ENCODE measurements around the gene DPP6. TPM values are rescaled to one million over a fixed set of nuclear protein-coding genes. Genes with fewer than 3 reads are reported as not detected.
"Not testable (repeated sequence)": the region's sequence is repeated elsewhere in the genome, so short reads cannot be mapped to it uniquely, and the experiment has no call there.

Gene DPP6
- total RNA-seq, 4 donors from 2014 or later, result 13.4 to 33.2 (median 26.8) TPM

DNA sequence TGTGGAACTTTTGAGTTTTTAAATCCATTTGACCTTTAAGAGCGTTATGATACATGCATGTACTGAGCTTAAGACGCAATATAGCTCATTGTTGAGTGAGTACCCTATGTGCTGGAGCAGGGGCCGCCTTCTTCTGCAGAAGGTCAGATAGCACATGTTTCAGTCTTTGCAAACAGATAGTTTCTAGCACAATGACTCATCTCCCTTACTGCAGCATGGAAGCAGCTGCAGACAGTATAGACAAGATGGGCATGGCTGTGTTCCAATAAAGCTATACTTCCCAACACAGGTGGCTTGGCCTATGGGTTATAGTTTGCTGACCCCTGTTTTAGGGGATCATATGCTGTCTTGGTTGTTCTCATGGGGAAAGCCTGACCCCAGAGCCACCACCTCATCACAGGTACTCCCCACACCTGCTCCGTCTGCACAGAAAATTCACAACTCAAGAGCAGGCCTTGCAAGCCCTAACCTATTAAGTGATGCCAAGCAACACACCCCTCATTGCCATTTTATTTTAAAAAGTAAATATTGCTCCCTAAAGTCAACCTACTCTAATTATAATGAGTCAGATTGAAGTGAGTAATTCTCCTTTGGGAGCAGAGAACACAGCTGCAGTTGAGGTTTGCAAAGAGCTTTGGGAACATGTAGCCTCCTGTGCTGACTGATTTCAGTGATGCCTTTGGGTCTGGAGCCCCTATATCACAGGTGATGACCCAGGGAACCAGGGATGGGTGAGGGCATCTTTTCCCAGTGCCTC lies 620.6 kb downstream of the DPP6 start:
- 76% methylated on average over 4 of the region's 4 CpGs for WGBS
- Histone ChIP-seq H3K27ac (replicated peaks in 1 of 4) (no peak overlapping the region), H3K27me3 (no peaks in the 10 kb centered on the region), H3K4me3 (no peak overlapping the region), H3K36me3 (no peaks in the 10 kb centered on the region), H3K4me1 (no peaks in the 10 kb centered on the region), H3K9me3 (no peaks in the 10 kb centered on the region)
- TF ChIP-seq, protein P1, sequence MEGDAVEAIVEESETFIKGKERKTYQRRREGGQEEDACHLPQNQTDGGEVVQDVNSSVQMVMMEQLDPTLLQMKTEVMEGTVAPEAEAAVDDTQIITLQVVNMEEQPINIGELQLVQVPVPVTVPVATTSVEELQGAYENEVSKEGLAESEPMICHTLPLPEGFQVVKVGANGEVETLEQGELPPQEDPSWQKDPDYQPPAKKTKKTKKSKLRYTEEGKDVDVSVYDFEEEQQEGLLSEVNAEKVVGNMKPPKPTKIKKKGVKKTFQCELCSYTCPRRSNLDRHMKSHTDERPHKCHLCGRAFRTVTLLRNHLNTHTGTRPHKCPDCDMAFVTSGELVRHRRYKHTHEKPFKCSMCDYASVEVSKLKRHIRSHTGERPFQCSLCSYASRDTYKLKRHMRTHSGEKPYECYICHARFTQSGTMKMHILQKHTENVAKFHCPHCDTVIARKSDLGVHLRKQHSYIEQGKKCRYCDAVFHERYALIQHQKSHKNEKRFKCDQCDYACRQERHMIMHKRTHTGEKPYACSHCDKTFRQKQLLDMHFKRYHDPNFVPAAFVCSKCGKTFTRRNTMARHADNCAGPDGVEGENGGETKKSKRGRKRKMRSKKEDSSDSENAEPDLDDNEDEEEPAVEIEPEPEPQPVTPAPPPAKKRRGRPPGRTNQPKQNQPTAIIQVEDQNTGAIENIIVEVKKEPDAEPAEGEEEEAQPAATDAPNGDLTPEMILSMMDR (IDR thresholded peaks at IDR 0.05), result no peak
- TF ChIP-seq EP300 (IDR thresholded peaks at IDR 0.05) (no peak), POLR2AphosphoS5 (IDR thresholded peaks at IDR 0.05) (no peak), POLR2A (IDR thresholded peaks at IDR 0.05; ENCODE audit: low read depth) (no peak)
- intact Hi-C loops (cut with DNase I), result no loop called here
- DNase-seq (ENCODE audit: extremely low spot score), result no peak

DNA sequence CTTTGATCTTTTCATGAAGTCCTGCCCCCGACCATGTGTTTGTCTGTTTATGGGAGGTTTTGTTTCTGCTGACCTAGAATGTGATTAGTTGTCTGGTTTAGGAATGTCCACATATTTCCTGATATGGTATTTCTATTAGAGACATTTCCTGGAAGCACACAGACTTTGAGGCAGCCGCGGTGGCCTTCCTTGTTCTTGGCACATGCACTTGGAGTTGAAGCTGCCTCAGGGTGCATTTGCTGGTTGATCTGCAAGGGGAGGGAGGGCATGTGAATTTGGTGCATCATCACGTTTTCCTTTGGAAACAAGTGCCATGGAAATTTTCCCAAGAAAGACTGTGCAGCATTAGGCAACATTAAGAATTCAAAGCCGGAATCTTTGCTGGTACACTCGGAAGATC lies 622.0 kb downstream of the DPP6 start:
- intact Hi-C loops (cut with DNase I), result no loop called here
- no peaks in the 10 kb centered on the region for H3K9me3 ChIP-seq
- H3K4me3 ChIP-seq, result no peak overlapping the region
- TF ChIP-seq, protein P1 (IDR thresholded peaks at IDR 0.05), result no peak
- TF ChIP-seq POLR2AphosphoS5 (IDR thresholded peaks at IDR 0.05) (no peak), POLR2A (IDR thresholded peaks at IDR 0.05; ENCODE audit: low read depth) (no peak), EP300 (IDR thresholded peaks at IDR 0.05) (no peak)
- WGBS, result 78% methylated on average over 6 of the region's 6 CpGs
- DNase-seq (ENCODE audit: extremely low spot score), result no peak
- no peak overlapping the region for H3K27ac ChIP-seq (replicated peaks in 1 of 4)
- no peaks in the 10 kb centered on the region for H3K36me3 ChIP-seq
- H3K27me3 ChIP-seq, result no peaks in the 10 kb centered on the region
- H3K4me1 ChIP-seq, result no peaks in the 10 kb centered on the region

DNA sequence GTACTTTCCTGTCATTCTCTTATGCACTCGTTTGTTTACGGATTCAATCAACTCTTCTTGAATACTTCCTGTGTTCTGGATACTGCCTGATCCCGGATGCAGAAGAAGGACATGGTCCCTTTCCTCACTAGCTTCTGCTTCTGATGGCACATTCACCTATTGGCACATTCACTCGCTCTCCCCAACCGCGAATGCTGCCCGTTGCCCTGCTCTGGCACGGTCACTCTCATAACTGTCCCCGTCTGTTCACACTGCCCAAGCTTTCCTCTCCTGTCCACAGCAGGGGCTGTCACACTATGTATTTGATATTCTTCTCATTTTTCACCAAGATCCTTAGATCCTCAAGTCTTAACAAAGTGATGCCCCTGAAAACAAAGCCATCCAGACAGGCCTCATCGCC lies 623.4 kb downstream of the DPP6 start:
- TF ChIP-seq EP300 (IDR thresholded peaks at IDR 0.05) (no peak), POLR2A (IDR thresholded peaks at IDR 0.05; ENCODE audit: low read depth) (no peak), POLR2AphosphoS5 (IDR thresholded peaks at IDR 0.05) (no peak)
- TF ChIP-seq, protein P1 (IDR thresholded peaks at IDR 0.05), result no peak
- no peak for DNase-seq (ENCODE audit: extremely low spot score)
- Histone ChIP-seq H3K27ac (replicated peaks in 1 of 4) (no peak overlapping the region), H3K36me3 (no peaks in the 10 kb centered on the region), H3K4me3 (no peak overlapping the region), H3K9me3 (no peaks in the 10 kb centered on the region), H3K4me1 (no peaks in the 10 kb centered on the region), H3K27me3 (no peaks in the 10 kb centered on the region)
- 85% methylated on average over 10 of the region's 10 CpGs for WGBS
- intact Hi-C loops (cut with DNase I), result no loop called here

DNA sequence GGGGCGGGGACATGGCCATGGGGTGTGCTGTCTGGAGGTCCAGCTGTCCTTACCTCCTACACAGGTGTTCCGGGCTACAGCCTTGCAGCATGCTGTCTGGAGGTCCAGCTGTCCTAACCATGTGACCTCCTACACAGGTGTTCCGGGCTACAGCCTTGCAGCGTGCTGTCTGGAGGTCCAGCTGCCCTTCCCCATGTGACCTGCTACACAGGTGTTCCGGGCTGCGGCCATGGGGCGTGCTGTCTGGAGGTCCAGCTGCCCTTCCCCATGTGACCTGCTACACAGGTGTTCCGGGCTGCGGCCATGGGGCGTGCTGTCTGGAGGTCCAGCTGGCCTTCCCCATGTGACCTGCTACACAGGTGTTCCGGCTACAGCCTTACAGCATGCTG lies 623.8 kb downstream of the DPP6 start:
- WGBS, result 75% methylated on average over 10 of the region's 11 CpGs
- H3K4me1 ChIP-seq; H3K4me3 ChIP-seq; DNase-seq (ENCODE audit: extremely low spot score); H3K27me3 ChIP-seq; intact Hi-C loops (cut with DNase I); H3K36me3 ChIP-seq; H3K9me3 ChIP-seq; H3K27ac ChIP-seq (replicated peaks in 1 of 4): not testable (repeated sequence)

DNA sequence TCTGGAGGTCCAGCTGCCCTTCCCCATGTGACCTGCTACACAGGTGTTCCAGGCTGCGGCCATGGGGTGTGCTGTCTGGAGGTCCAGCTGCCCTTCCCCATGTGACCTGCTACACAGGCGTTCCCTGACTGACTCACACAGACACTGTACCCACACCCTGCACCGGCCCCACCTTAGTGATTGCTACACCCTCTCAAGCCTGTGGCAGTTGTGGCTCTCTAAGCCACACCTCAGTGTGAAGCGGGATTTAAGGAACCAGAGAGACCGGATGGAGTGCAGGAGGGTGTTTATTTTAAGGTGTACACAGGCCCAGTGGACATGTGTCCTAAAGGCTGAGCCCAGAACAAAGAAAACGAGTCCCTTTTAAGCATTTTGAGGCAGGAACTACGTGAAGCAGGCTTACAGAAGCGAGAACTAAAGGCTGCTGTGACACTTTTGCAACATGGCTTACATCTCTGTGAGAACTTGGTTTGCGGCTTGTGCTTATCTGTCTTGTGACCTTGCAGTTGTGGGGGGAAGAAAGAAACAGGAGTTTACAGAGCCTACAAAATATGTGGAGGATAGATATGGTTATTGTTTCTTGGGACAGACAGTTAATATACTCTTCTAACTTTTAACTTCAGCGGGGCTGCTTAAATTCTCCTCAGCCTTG lies 624.4 kb downstream of the DPP6 start:
- TF ChIP-seq EP300 (IDR thresholded peaks at IDR 0.05), result no peak
- TF ChIP-seq, protein P1 (IDR thresholded peaks at IDR 0.05), result no peak
- TF ChIP-seq POLR2A (IDR thresholded peaks at IDR 0.05; ENCODE audit: low read depth), result no peak
- TF ChIP-seq POLR2AphosphoS5 (IDR thresholded peaks at IDR 0.05), result no peak
- no peaks in the 10 kb centered on the region for H3K27me3 ChIP-seq
- no peaks in the 10 kb centered on the region for H3K9me3 ChIP-seq
- intact Hi-C loops (cut with DNase I), result no loop called here
- H3K4me3 ChIP-seq, result no peak overlapping the region
- H3K27ac ChIP-seq (replicated peaks in 1 of 4), result no peak overlapping the region
- no peaks in the 10 kb centered on the region for H3K36me3 ChIP-seq
- WGBS, result 81% methylated on average over 10 of the region's 10 CpGs
- DNase-seq (ENCODE audit: extremely low spot score), result no peak
- no peaks in the 10 kb centered on the region for H3K4me1 ChIP-seq
